ENCODE results near the gene EHMT2. TPM values are rescaled to one million over a fixed set of nuclear protein-coding genes. Genes with fewer than 3 reads are reported as not detected.

The EHMT2 gene
- total and polyA plus RNA-seq, 4 donors: 7.9 to 21.4 (median 10.6) TPM

DNA sequence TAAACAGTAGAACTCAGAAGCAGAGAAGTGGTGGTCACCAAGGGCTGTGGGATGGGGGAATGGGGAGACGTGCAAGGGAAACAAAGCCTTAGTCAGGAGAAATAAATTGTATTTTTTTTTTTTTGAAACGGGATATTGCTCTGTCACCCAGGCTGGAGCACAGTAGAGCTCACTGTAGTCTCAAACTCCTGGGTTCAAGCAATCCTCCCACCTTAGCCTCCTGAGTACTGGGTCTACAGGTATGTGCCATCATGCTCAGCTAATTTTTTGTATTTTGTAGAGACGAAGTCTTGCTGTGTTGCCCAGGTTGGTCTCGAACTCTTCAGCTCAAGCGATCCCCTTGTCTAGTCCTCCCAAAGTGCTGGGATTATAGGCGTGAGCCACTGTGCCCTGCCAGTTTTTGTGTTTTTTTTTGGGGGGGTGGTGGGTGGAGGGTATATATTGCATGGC lies 66.6 kb downstream of the EHMT2 start:
- Histone ChIP-seq H3K4me3 (ENCODE audit: low read depth in 1 of 3, low read length in 3 of 3) (peak overlapping the region; percentile 41 to 79 (median 54)), H3K27me3 (ENCODE audit: control insufficient read depth in 4 of 4, insufficient read depth in 4 of 4, low read length in 3 of 4) (no peaks in the 10 kb centered on the region), H3K36me3 (ENCODE audit: control insufficient read depth in 4 of 4, insufficient read depth in 3 of 4, low read depth in 1 of 4, low read length in 3 of 4) (no peaks in the 10 kb centered on the region), H3K9ac (ENCODE audit: low read depth in 1 of 2, low read length in 2 of 2) (peak overlapping the region; percentile 38 to 95), H3K4me1 (ENCODE audit: control insufficient read depth in 4 of 4, insufficient read depth in 4 of 4, low read length in 3 of 4) (peaks cover 1 to 17% (median 10%) of the 10 kb centered on the region in 4 donors), H3K27ac (ENCODE audit: low read depth in 1 of 2, low read length in 2 of 2) (peak overlapping the region; percentile 73 to 85), H3K9me3 (ENCODE audit: control insufficient read depth in 4 of 4, low read length in 3 of 4) (no peaks in the 10 kb centered on the region)
- 55% methylated on average over 6 of the region's 6 CpGs for WGBS
- DNase-seq (ENCODE audit: low spot score): no peak
- TF ChIP-seq EGR1 (IDR thresholded peaks at IDR 0.05; ENCODE audit: low read depth in 2 of 2) (no peak), RXRA (IDR thresholded peaks at IDR 0.05) (no peak), SP1 (IDR thresholded peaks at IDR 0.05) (no peak), CTCF (IDR thresholded peaks at IDR 0.05; ENCODE audit: low read depth, low read length, missing input control) (no peak), ZBTB33 (IDR thresholded peaks at IDR 0.05) (no peak), JUND (IDR thresholded peaks at IDR 0.05) (no peak)
- TF ChIP-seq, protein P1, sequence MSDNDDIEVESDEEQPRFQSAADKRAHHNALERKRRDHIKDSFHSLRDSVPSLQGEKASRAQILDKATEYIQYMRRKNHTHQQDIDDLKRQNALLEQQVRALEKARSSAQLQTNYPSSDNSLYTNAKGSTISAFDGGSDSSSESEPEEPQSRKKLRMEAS (IDR thresholded peaks at IDR 0.05): no peak

Small RNAs within 50 kb of the gene (small RNA-seq; reads per million reads assigned to genes)
- gene AL645922.1 (not detected), gene SNORD48 (210 reads per million, percentile 98 among the genes with 10 or more reads in this experiment), gene SNORD52 (not detected)

Other genes starting within 250 kb of the EHMT2 start
Only the 30 nearest of the 36 such genes appear.
- gene LY6G5B, start 227.7 kb downstream of the EHMT2 start, total RNA-seq: 1 to 10 TPM; 1.4 to 5.9 TPM
- 1 to 10 TPM; 1.2 to 2.8 TPM for gene LY6G5B, start 227.7 kb downstream of the EHMT2 start, polyA plus RNA-seq
- 1 to 10 TPM in 1 of 2 donors, under 1 TPM in 1; 0.59 to 1.1 TPM for gene LY6G5C, start 216.6 kb downstream of the EHMT2 start, total RNA-seq
- gene LY6G5C, start 216.6 kb downstream of the EHMT2 start, polyA plus RNA-seq: 1 to 10 TPM; 1.1 to 2.5 TPM
- gene ABHD16A, start 194.4 kb downstream of the EHMT2 start, total RNA-seq: 10 to 100 TPM; 39.1 to 59.4 TPM
- 10 to 100 TPM; 26.6 to 30.8 TPM for gene ABHD16A, start 194.4 kb downstream of the EHMT2 start, polyA plus RNA-seq
- 1 to 10 TPM in 1 of 2 donors, under 1 TPM in 1; 0.08 to 3.2 TPM for gene LY6G6F, start 190.8 kb downstream of the EHMT2 start, total RNA-seq
- not detected for gene LY6G6F, start 190.8 kb downstream of the EHMT2 start, polyA plus RNA-seq
- not detected for gene LY6G6D, start 182.3 kb downstream of the EHMT2 start, total RNA-seq
- gene LY6G6D, start 182.3 kb downstream of the EHMT2 start, polyA plus RNA-seq: not detected
- gene LY6G6C, start 176.0 kb downstream of the EHMT2 start, total RNA-seq: not detected
- gene LY6G6C, start 176.0 kb downstream of the EHMT2 start, polyA plus RNA-seq: not detected
- 10 to 100 TPM in 1 of 2 donors, under 1 TPM in 1; 0.08 to 10.7 TPM for gene MPIG6B, start 174.3 kb downstream of the EHMT2 start, total RNA-seq
- under 1 TPM; 0.15 to 0.33 TPM for gene MPIG6B, start 174.3 kb downstream of the EHMT2 start, polyA plus RNA-seq
- 10 to 100 TPM; 23.8 to 31.4 TPM for gene DDAH2, start 168.4 kb downstream of the EHMT2 start, total RNA-seq
- gene DDAH2, start 168.4 kb downstream of the EHMT2 start, polyA plus RNA-seq: 10 to 100 TPM; 19.8 to 22.6 TPM
- 100 to 1,000 TPM in 1 of 2 donors, 10 to 100 TPM in 1; 56.5 to 124 TPM for gene CLIC1, start 161.2 kb downstream of the EHMT2 start, total RNA-seq
- gene CLIC1, start 161.2 kb downstream of the EHMT2 start, polyA plus RNA-seq: 10 to 100 TPM; 63.7 to 65.2 TPM
- 1 to 10 TPM; 5.9 to 6.4 TPM for gene MSH5, start 157.7 kb downstream of the EHMT2 start, total RNA-seq
- gene MSH5, start 157.7 kb downstream of the EHMT2 start, polyA plus RNA-seq: 1 to 10 TPM; 1.2 to 2.2 TPM
- gene SAPCD1, start 135.0 kb downstream of the EHMT2 start, total RNA-seq: 1 to 10 TPM in 1 of 2 donors, under 1 TPM in 1; 0.59 to 2.6 TPM
- under 1 TPM in 1 of 2 donors, not detected in 1; 0.68 TPM for gene SAPCD1, start 135.0 kb downstream of the EHMT2 start, polyA plus RNA-seq
- 1 to 10 TPM in 1 of 2 donors, under 1 TPM in 1; 0.17 to 2.0 TPM for gene VWA7, start 120.4 kb downstream of the EHMT2 start, total RNA-seq
- gene VWA7, start 120.4 kb downstream of the EHMT2 start, polyA plus RNA-seq: 1 to 10 TPM in 1 of 2 donors, under 1 TPM in 1; 0.81 to 1.0 TPM
- gene VARS1, start 101.9 kb downstream of the EHMT2 start, total RNA-seq: 10 to 100 TPM; 32.4 to 44.7 TPM
- gene VARS1, start 101.9 kb downstream of the EHMT2 start, polyA plus RNA-seq: 10 to 100 TPM; 17.9 to 32.5 TPM
- 10 to 100 TPM in 1 of 2 donors, 1 to 10 TPM in 1; 7.3 to 18.7 TPM for gene LSM2, start 90.7 kb downstream of the EHMT2 start, total RNA-seq
- gene LSM2, start 90.7 kb downstream of the EHMT2 start, polyA plus RNA-seq: 10 to 100 TPM; 14.5 to 16.4 TPM
- under 1 TPM; 0.67 to 0.79 TPM for gene HSPA1L, start 82.4 kb downstream of the EHMT2 start, total RNA-seq
- gene HSPA1L, start 82.4 kb downstream of the EHMT2 start, polyA plus RNA-seq: under 1 TPM; 0.27 to 0.28 TPM
- gene HSPA1A, start 82.2 kb downstream of the EHMT2 start, total RNA-seq: 100 to 1,000 TPM in 1 of 2 donors, 10 to 100 TPM in 1; 98.5 to 120 TPM
- gene HSPA1A, start 82.2 kb downstream of the EHMT2 start, polyA plus RNA-seq: 10 to 100 TPM; 28.8 to 56.6 TPM
- 100 to 1,000 TPM in 1 of 2 donors, 10 to 100 TPM in 1; 57.2 to 165 TPM for gene HSPA1B, start 70.0 kb downstream of the EHMT2 start, total RNA-seq
- gene HSPA1B, start 70.0 kb downstream of the EHMT2 start, polyA plus RNA-seq: 10 to 100 TPM in 1 of 2 donors, 1 to 10 TPM in 1; 9.5 to 30.6 TPM
- 10 to 100 TPM; 34.4 to 42.4 TPM for gene NEU1, start 34.9 kb downstream of the EHMT2 start, total RNA-seq
- 10 to 100 TPM; 27.6 to 35.1 TPM for gene NEU1, start 34.9 kb downstream of the EHMT2 start, polyA plus RNA-seq
- gene SLC44A4, start 18.7 kb downstream of the EHMT2 start, total RNA-seq: 1 to 10 TPM in 1 of 2 donors, under 1 TPM in 1; 0.17 to 2.4 TPM
- gene SLC44A4, start 18.7 kb downstream of the EHMT2 start, polyA plus RNA-seq: under 1 TPM in 1 of 2 donors, not detected in 1; 0.13 TPM
- gene ZBTB12, start 4.4 kb upstream of the EHMT2 start, total RNA-seq: 1 to 10 TPM in 1 of 2 donors, under 1 TPM in 1; 0.25 to 2.3 TPM
- gene ZBTB12, start 4.4 kb upstream of the EHMT2 start, polyA plus RNA-seq: under 1 TPM in 1 of 2 donors, not detected in 1; 0.83 TPM
- gene C2, start 30.0 kb upstream of the EHMT2 start, total RNA-seq: 100 to 1,000 TPM; 212 to 354 TPM
- 100 to 1,000 TPM; 441 to 522 TPM for gene C2, start 30.0 kb upstream of the EHMT2 start, polyA plus RNA-seq
- gene CFB, start 48.4 kb upstream of the EHMT2 start, total RNA-seq: 1,000 to 10,000 TPM; 2,016 to 3,272 TPM
- gene CFB, start 48.4 kb upstream of the EHMT2 start, polyA plus RNA-seq: 1,000 to 10,000 TPM; 3,136 to 3,144 TPM
- 10 to 100 TPM; 11.1 to 21.8 TPM for gene NELFE, start 61.3 kb upstream of the EHMT2 start, total RNA-seq
- gene NELFE, start 61.3 kb upstream of the EHMT2 start, polyA plus RNA-seq: 10 to 100 TPM; 11.9 to 14.2 TPM
- 10 to 100 TPM; 34.7 to 57.6 TPM for gene SKIC2, start 61.5 kb upstream of the EHMT2 start, total RNA-seq
- gene SKIC2, start 61.5 kb upstream of the EHMT2 start, polyA plus RNA-seq: 10 to 100 TPM; 26.7 to 34.3 TPM
- 10 to 100 TPM in 1 of 2 donors, 1 to 10 TPM in 1; 4.5 to 11.0 TPM for gene DXO, start 74.4 kb upstream of the EHMT2 start, total RNA-seq
- 1 to 10 TPM; 8.9 to 9.7 TPM for gene DXO, start 74.4 kb upstream of the EHMT2 start, polyA plus RNA-seq
- gene C4A, start 84.4 kb upstream of the EHMT2 start, total RNA-seq: 1,000 to 10,000 TPM in 1 of 2 donors, 100 to 1,000 TPM in 1; 410 to 1,584 TPM
- gene C4A, start 84.4 kb upstream of the EHMT2 start, polyA plus RNA-seq: 1,000 to 10,000 TPM; 1,485 to 2,903 TPM
- gene C4B, start 117.1 kb upstream of the EHMT2 start, total RNA-seq: 1,000 to 10,000 TPM in 1 of 2 donors, 100 to 1,000 TPM in 1; 666 to 1,114 TPM
- 1,000 to 10,000 TPM; 1,699 to 3,560 TPM for gene C4B, start 117.1 kb upstream of the EHMT2 start, polyA plus RNA-seq
- gene CYP21A2, start 140.7 kb upstream of the EHMT2 start, total RNA-seq: 10 to 100 TPM in 1 of 2 donors, 1 to 10 TPM in 1; 1.7 to 29.6 TPM
- 10 to 100 TPM in 1 of 2 donors, 1 to 10 TPM in 1; 6.9 to 29.7 TPM for gene CYP21A2, start 140.7 kb upstream of the EHMT2 start, polyA plus RNA-seq
- gene TNXB, start 211.6 kb upstream of the EHMT2 start, total RNA-seq: 10 to 100 TPM in 1 of 2 donors, 1 to 10 TPM in 1; 6.8 to 17.1 TPM
- gene TNXB, start 211.6 kb upstream of the EHMT2 start, polyA plus RNA-seq: 1 to 10 TPM; 3.0 to 4.4 TPM
- 10 to 100 TPM; 13.6 to 13.9 TPM for gene ATF6B, start 230.5 kb upstream of the EHMT2 start, total RNA-seq
- gene ATF6B, start 230.5 kb upstream of the EHMT2 start, polyA plus RNA-seq: 10 to 100 TPM; 17.1 to 24.8 TPM

Measured in liver (tissue), 10 donors.